Erythroblast (primary cell): ENCODE data around the gene TGFA.

Experiments used
- DNase-seq, 2 experiments: peaks; one replicate each; lab custom pipeline; 2025; lab: John Stamatoyannopoulos, UW
- GATA1 ChIP-seq: IDR thresholded peaks from 2 replicates; pipeline ENCODE4 v1.6.1; 2011; ENCODE audit warnings: low read depth, mild to moderate bottlenecking, control low read depth, low read length, moderate library complexity
- POLR2A ChIP-seq: IDR thresholded peaks from 2 replicates; pipeline ENCODE4 v1.6.1; 2011; ENCODE audit warnings: mild to moderate bottlenecking, low read length

TGFA gene

DNA sequence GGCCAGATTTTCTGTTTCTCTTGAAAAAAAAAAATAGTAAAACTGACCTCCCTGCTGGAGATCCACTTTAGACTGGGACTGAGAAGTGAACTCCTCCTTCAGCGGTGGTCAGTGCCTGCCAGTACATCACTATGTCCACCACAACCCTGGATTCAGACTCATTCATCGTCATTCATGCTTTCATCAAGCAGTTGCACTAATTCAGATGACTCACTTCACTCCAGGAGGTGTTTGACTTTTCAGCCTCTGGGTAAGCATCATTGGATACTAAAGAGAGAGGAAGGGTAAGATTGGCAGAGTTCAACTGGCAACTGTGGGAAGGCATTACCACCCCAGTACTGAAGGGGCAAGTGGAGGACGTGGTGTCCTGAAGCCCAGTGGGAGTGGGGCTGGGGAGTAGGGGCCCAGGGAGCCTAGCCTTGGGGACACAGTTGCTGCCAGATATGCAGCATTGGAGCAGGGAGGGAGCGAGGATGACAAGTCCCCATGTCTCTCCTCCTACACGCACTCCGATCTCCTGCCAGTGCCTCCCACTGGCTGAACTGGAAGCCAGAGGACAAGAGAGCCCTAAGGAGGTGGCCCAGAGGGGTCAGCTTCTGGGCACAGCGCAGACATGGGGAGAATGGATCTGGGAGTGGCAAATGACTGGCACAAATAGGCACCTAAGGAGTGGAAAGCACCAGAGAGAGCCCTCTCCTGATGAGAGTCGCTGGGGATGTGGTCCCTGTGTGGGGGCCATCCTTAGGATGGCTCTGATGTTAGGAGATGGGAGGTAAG lies 111.1 kb downstream of the TGFA start:
- no peak for TF ChIP-seq GATA1
- no peak for TF ChIP-seq POLR2A
- no peak for DNase-seq

GRCh38 chr2:70440621-70441020 lies 113.0 kb downstream of the TGFA start:
- no peak for TF ChIP-seq POLR2A
- no peak for DNase-seq

GRCh38 chr2:70435138-70435537 lies 118.5 kb downstream of the TGFA start:
- no peak for DNase-seq
- TF ChIP-seq POLR2A (no peak), GATA1 (no peak)

DNA sequence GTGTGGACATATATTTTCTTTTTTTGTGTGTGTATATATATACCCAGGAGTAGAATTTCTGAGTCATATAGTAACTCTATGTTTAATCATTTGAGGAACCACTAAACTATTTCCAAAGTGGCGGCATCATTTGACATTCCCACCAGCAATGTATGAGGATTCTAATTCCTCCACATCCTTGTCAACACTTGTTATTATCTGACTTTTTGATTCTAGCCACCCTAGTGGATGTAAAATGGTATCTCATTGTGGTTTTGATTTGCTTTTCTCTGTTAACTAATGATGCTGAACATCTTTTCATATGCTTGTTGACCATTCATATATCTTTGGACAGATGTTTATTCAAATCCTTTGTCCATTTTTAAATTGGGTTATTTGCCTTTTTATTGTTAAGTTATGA lies 120.3 kb downstream of the TGFA start:
- TF ChIP-seq POLR2A (no peak), GATA1 (no peak)
- no peak for DNase-seq

DNA sequence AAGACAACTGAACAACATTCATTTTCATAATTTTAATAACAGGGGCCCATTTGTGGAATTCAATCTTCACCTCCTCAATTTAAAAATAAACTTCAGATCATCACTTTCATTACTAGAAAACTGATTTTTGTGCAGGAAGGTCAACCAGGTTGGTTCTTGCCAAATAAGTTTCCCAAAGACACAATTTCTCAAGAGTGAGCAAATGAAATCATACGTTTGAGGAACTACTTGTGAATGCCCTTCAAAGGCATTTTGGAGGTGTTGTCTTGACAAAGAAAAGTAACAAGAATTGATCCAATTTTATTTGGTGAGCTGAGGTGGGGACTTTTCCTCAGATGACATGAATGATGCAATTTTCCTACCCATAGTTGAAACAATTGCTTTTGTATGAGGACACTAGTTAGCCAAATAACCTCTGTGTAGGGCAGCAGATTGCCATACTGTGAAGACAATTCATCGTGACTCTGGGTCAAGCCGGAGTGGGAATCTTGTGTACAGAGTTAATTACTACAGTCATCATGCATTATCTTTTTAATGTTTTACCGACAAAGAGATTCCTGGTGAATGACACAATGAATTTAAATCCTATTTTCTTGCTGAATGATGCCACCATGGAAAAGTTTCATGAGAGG lies 121.8 kb downstream of the TGFA start:
- TF ChIP-seq GATA1 (no peak), POLR2A (no peak)
- no peak for DNase-seq

- TF ChIP-seq GATA1 (no peak), POLR2A (no peak)
- no peak for DNase-seq
These were observed 127.3 kb downstream of the TGFA start for GRCh38 chr2:70426341-70426740.

DNA sequence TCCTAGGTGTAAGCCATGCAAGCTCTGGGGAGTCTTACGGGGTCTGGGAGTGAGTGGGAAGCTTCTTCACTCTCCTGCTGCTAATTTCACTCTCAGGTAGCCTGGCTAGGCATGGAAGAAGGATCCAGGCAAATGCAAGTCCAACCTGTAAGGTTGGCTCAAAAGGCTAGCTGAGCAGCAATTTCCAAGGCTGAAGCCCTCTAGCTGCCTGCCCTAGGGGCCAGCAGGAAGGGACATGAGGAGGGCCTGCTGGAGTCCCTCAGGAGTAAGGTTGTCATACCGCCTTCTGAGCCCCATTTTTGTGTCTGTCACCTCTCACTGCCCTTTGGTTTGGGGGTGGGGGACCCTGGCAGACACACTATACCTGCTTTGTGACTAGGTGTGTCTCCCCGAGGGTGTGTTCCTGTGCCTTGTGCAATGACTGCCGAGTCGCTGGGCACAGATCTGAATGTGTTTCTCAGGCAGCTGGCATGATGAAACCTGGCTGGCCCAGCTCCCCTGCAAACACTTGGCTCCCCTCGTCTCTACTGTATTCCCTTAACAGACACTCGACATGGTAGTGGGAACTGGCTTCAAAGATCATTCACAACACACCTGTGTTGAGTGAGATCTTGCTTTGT lies 127.8 kb downstream of the TGFA start:
- DNase-seq, result no peak
- no peak for TF ChIP-seq POLR2A
- no peak for TF ChIP-seq GATA1

DNA sequence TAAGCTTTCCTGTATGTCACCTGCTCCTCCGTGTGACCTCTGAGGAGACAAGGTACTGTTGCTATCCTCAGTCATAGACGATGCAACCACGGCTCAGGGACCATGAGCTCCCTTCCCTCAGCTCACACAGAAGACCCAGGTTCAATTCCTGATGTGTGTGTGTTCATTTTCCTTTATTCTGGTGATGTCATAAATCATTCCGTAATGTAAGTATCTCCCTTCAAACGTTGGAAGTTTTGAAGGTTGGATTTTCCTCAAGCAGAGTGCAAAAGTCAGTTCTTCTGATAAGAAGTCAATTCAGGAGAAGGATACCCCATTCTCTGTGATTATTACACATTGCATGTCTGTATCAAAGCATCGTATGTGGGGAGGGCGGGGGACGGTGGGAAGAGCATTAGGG lies 132.9 kb downstream of the TGFA start:
- DNase-seq, result no peak
- TF ChIP-seq GATA1, result no peak

DNA sequence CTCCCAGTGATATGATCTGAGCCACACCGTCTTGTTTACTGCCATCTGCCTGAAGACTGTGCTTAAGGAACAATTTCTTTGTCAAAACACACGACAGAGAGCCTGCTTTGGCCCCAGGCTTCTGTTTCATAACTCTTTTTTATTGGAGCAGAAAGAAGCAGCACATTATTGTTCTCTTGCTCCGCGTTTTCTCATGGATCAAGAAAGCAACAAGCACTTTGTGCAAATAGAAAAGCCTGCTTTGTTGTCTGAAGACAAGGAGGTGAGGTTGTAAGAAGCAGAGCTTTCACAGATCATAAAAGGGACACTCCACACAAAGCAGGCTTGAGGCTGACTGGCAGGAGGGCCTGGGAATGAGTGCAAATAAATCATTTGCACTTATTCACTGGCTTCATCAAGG lies 133.5 kb downstream of the TGFA start:
- TF ChIP-seq POLR2A, result no peak
- TF ChIP-seq GATA1, result no peak

DNA sequence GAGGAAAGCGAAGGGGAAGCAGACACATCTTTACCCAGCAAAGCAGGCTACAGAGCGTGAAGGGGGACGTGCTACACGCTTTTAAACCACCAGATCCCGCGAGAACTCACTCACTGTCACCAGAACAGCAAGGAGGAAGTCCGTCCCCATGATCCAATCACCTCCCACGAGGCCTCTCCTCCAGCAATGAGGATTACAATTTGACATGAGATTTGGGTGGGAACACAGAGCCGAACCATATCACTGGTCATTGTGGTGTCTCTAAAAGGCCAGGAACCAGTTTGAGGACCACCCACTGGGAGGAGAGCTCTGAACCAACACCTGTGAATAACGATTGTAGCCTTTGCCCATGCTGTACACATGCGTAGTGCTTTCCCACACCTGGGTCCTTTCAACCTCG lies 135.1 kb downstream of the TGFA start:
- TF ChIP-seq POLR2A (no peak), GATA1 (no peak)
- DNase-seq, result no peak

More for the DNA sequence above, 133.5 kb downstream of the TGFA start:
- DNase-seq, result no peak

DNA sequence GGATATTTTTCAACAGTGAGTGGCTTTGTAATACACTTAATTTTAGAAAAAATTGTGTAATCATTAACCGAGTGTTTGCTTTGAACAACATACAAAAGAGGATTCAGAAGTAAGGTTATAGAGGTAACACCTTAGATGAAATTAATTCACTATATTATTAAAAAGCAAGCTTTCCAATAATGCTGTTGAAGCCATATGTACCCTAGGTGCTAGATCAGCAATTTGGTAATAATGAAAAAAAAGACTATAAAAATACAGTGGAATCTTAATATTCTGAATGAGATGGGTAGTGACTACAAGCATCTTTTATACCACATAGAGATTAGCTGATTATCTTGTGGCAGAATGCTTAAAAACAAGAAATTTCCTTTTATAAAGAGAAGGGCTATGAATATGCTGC lies 136.6 kb downstream of the TGFA start:
- TF ChIP-seq GATA1 (no peak), POLR2A (no peak)

DNA sequence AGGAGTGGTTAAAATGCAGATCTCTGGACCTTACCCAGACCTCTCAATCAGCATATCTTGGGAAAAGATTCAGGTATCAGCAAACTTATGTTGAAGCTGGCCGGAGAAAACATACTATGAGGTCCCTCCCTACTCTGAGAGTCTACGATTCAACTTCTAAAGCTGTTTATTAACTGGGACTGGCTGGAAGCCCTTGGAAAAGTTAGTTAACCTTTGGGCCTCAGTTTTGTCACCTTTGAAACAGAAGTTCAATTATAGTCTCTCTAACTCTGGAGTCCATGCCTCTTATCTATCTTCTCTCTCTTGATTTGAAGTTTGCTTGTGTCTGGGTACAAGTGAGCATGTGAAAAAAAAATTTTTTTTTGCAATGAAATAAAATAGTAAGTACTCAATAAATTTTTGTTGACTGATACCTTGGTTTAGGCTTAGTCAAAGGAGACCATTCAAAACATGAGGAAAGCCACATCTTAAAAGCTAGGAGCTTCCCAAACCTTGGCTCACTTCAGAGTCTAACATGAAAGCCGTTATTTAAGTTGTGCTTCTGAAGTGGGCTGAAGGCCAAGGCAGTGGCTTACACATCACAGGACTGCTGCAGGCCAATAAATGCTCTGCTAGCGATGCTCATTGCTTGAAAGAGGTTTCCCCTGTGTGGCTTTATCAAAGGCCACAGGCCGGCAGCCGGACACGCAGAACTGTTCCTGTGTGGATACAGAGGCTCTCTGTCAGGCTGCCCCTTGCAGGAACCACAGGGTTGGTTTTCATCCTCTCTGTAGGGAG lies 141.1 kb downstream of the TGFA start:
- TF ChIP-seq GATA1, result no peak
- no peak for TF ChIP-seq POLR2A
- DNase-seq, result no peak

More for the DNA sequence above, 136.6 kb downstream of the TGFA start:
- no peak for DNase-seq

DNA sequence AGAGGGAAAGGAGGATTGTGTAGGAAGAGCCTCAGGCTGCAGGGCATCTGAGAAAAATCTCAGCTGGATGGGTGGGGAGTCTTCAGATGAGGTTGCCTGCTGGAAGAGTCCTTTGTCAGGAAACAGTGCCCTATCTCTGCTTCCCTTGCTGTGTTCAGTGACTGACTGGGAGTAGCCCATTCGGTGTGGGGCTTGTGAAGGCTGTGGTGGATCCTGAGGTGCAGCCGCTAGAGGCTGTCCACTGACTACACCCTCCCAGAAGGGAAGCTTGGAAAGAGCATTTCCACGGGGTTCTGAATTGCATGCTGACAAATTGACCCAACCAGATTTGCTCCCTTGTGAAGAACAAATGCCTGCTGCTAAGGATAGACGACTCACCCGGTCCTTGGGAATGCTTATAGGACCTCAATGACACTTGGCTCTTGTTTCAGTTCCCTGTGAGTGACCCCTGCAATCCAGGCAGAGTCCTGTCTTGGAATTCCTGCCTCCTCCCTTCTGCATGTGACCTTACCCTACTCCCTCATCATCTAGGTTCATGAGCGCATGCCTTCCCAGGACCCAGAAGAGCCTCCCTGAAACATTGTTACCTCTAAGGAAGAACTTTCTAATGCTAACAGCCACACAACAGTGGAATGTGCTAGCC lies 142.0 kb downstream of the TGFA start:
- DNase-seq, result no peak
- no peak for TF ChIP-seq POLR2A
- no peak for TF ChIP-seq GATA1
